ENCODE results near the gene PYGB.
"Not testable (repeated sequence)": the region's sequence is repeated elsewhere in the genome, so short reads cannot be mapped to it uniquely, and the experiment has no call there.

PYGB gene

GRCh38 chr20:25237610-25238318 lies 10.1 kb upstream of the PYGB start:
- TF ChIP-seq CTCF (conservative IDR thresholded peaks at IDR 0.05; ENCODE audit: low read depth): no peak
- POLR2A ChIA-PET (ENCODE audit: low non-redundant PET): no interaction called here
- H3K27ac ChIP-seq: peak overlapping the region; percentile 99
- CTCF ChIA-PET: no interaction called here
- peak; percentile 98 for DNase-seq (ENCODE audit: low spot score)

GRCh38 chr20:25238319-25239037 lies 9.4 kb upstream of the PYGB start:
- peak overlapping the region; percentile 99 for H3K27ac ChIP-seq
- ChIA-PET CTCF (no interaction called here), POLR2A (ENCODE audit: low non-redundant PET) (interaction anchor here (1.0 kb wide), 1 partner anchor 9 kb away, joined by 3 read pairs; no protein-coding TSS in a partner anchor)
- no peak for TF ChIP-seq CTCF (conservative IDR thresholded peaks at IDR 0.05; ENCODE audit: low read depth)
- DNase-seq (ENCODE audit: low spot score): peak; percentile 20

- peak overlapping the region; percentile 99 for H3K27ac ChIP-seq
- no peak for TF ChIP-seq CTCF (conservative IDR thresholded peaks at IDR 0.05; ENCODE audit: low read depth)
- CTCF ChIA-PET: no interaction called here
- POLR2A ChIA-PET (ENCODE audit: low non-redundant PET): interaction anchor here (1.0 kb wide), 1 partner anchor 8 kb away, joined by 3 read pairs; no protein-coding TSS in a partner anchor
- DNase-seq (ENCODE audit: low spot score): no peak
Measured at GRCh38 chr20:25239387-25240370, 8.2 kb upstream of the PYGB start.

- H3K27ac ChIP-seq; DNase-seq (ENCODE audit: low spot score); POLR2A ChIA-PET (ENCODE audit: low non-redundant PET); CTCF ChIA-PET: not testable (repeated sequence)
Measured at GRCh38 chr20:25240851-25241658, 6.8 kb upstream of the PYGB start.

- CTCF ChIA-PET; H3K27ac ChIP-seq; POLR2A ChIA-PET (ENCODE audit: low non-redundant PET); DNase-seq (ENCODE audit: low spot score): not testable (repeated sequence)
Measured at GRCh38 chr20:25241659-25241955, 6.3 kb upstream of the PYGB start.

- ChIA-PET POLR2A (ENCODE audit: low non-redundant PET) (no interaction called here), CTCF (no interaction called here)
- no peak for TF ChIP-seq CTCF (conservative IDR thresholded peaks at IDR 0.05; ENCODE audit: low read depth)
- DNase-seq (ENCODE audit: low spot score): no peak
- H3K27ac ChIP-seq: no peak overlapping the region
Measured at GRCh38 chr20:25242231-25242630, 5.7 kb upstream of the PYGB start.
